PC-3 (cell line): Measurements from ENCODE around the gene COPS8. TPM values are rescaled to one million over a fixed set of nuclear protein-coding genes. Genes with fewer than 3 reads are reported as not detected.

Experiments
- ATAC-seq: fragments of 200-7000 bp; cut with Tn5 transposase; 2 replicates; pipeline ENCODE4 v1.9.1; 2020; ENCODE audit warnings: mild to moderate bottlenecking, moderate library complexity
- BruUV-seq: library from RNA; stranded (reverse); fragments of 400-500 nt; replicated peaks from 2 replicates; lab custom pipeline; 2021; lab: Mats Ljungman, UMichigan
- CTCF ChIA-PET: fragments of 300-600 bp; sonication (Branson Sonifier 250); formaldehyde crosslinking; loops from one replicate; lab custom pipeline; 2022; ENCODE audit warnings: antibody characterized with exemption; lab: Charles Lee
- POLR2A ChIA-PET: fragments of 300-600 bp; sonication (Branson Sonifier 250); formaldehyde crosslinking; loops from one replicate; lab custom pipeline; 2022; ENCODE audit warnings: antibody characterized with exemption; ENCODE audit not compliant: unreplicated experiment; lab: Charles Lee
- DNase-seq: peaks from one replicate; pipeline ENCODE4 v3.0.0-alpha.2; 2015
- H2AFZ ChIP-seq: fragments of 300-600 bp; sonication (generic); 2 replicates; pipeline ENCODE4 v1.6.0; 2016; ENCODE audit warnings: antibody characterized with exemption, low read length
- H3F3A ChIP-seq: fragments of 300-600 bp; sonication (generic); one replicate; pipeline ENCODE4 v1.6.0; 2017; ENCODE audit warnings: antibody characterized with exemption, low read length, control low read depth, mild to moderate bottlenecking; ENCODE audit not compliant: unreplicated experiment
- H3K27ac ChIP-seq: fragments of 300-600 bp; sonication (generic); 2 replicates; pipeline ENCODE4 v1.5.1; 2016; ENCODE audit warnings: mild to moderate bottlenecking, low read length
- H3K27me3 ChIP-seq: fragments of 300-600 bp; sonication (generic); 2 replicates; pipeline ENCODE4 v1.6.1; 2016; ENCODE audit warnings: low read length, mixed read lengths
- H3K36me3 ChIP-seq: fragments of 300-600 bp; sonication (generic); 2 replicates; pipeline ENCODE4 v1.6.1; 2016; ENCODE audit warnings: low read depth, mixed run types, low read length, mixed read lengths
- H3K4me1 ChIP-seq: fragments of 300-600 bp; sonication (generic); 2 replicates; pipeline ENCODE4 v1.5.1; 2016; ENCODE audit warnings: low read length; ENCODE audit not compliant: insufficient read depth
- H3K4me2 ChIP-seq: fragments of 300-600 bp; sonication (generic); 2 replicates; pipeline ENCODE4 v1.6.0; 2016; ENCODE audit warnings: low read length
- H3K4me3 ChIP-seq: fragments of 300-600 bp; sonication (generic); 2 replicates; pipeline ENCODE4 v1.5.1; 2016; ENCODE audit warnings: mild to moderate bottlenecking, low read length, mixed read lengths
- H3K79me2 ChIP-seq: fragments of 300-600 bp; sonication (generic); 2 replicates; pipeline ENCODE4 v1.6.1; 2017; ENCODE audit warnings: low read length, mixed read lengths
- H3K9ac ChIP-seq: fragments of 300-600 bp; sonication (generic); 2 replicates; pipeline ENCODE4 v1.6.0; 2016; ENCODE audit warnings: mild to moderate bottlenecking, low read length
- H3K9me2 ChIP-seq: fragments of 300-600 bp; sonication (generic); replicated peaks from 2 replicates; pipeline ENCODE4 v1.6.1; 2016; ENCODE audit warnings: mixed run types, low read length, mixed read lengths
- H3K9me3 ChIP-seq: fragments of 300-600 bp; sonication (generic); 2 replicates; pipeline ENCODE4 v1.6.1; 2016; ENCODE audit warnings: low read length, mixed read lengths
- H4K20me1 ChIP-seq: fragments of 300-600 bp; sonication (generic); 2 replicates; pipeline ENCODE4 v1.6.1; 2016; ENCODE audit warnings: low read length, mixed read lengths
- EZH2 ChIP-seq: fragments of 300-600 bp; sonication (generic); IDR thresholded peaks from one replicate; pipeline ENCODE4 v1.6.1; 2017; ENCODE audit warnings: antibody characterized with exemption, mild to moderate bottlenecking, low read length; ENCODE audit not compliant: unreplicated experiment
- EZH2phosphoT487 ChIP-seq: fragments of 300-600 bp; sonication (generic); IDR thresholded peaks from 2 replicates; pipeline ENCODE4 v1.6.1; 2018; ENCODE audit warnings: mild to moderate bottlenecking, antibody characterized with exemption, low read length, borderline replicate concordance
- intact Hi-C: fragments of 100-400 bp; cut with micrococcal nuclease; formaldehyde crosslinking; loops from 2 replicates; pipeline ENCODE4 v1.9.0; 2023
- total RNA-seq: library from RNA; depleted of rRNA; stranded (reverse); fragments of >200 nt; gene quantifications from 2 replicates; pipeline ENCODE4 v1.2.3, GENCODE V29; 2014
- TF ChIP-seq, protein P1 (sequence below): fragments of 300-600 bp; sonication (generic); conservative IDR thresholded peaks from 2 replicates; pipeline ENCODE4 v1.5.1; 2017; ENCODE audit warnings: antibody characterized with exemption, low read depth, mild to moderate bottlenecking, low read length

COPS8 gene
- total RNA-seq, 1 experiment from 2014 or later, result 109 TPM

DNA sequence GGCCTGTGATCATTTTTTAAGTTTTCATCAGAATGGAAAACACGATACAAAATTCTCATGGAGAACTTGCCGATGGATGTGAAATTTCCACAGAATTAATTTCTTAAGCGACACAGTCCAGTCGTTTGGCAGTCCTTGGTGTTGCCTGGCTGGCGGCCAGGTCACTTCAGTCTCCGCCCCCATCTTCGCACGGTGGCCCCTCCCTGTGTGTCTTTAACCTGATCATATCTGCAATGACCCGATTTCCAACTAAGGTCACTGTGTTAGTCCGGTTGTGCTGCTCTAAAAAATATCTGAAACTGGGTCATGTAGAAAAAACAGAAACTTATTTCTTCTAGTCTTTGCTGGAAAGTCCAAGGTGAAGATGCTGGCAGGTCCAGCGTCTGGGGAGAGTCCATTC is 44.5 kb upstream of the COPS8 start:
- Histone ChIP-seq H4K20me1 (no peaks in the 10 kb centered on the region), H2AFZ (no peak overlapping the region), H3F3A (no peaks in the 10 kb centered on the region), H3K9ac (no peak overlapping the region), H3K36me3 (no peaks in the 10 kb centered on the region), H3K4me2 (no peak overlapping the region), H3K4me1 (no peaks in the 10 kb centered on the region), H3K4me3 (no peak overlapping the region), H3K27me3 (no peaks in the 10 kb centered on the region), H3K9me3 (no peaks in the 10 kb centered on the region), H3K9me2 (no peaks in the 10 kb centered on the region), H3K27ac (no peak overlapping the region), H3K79me2 (no peaks in the 10 kb centered on the region)
- POLR2A ChIA-PET, result no interaction called here
- CTCF ChIA-PET, result no interaction called here
- no peak for DNase-seq
- intact Hi-C loops, result no loop called here
- no TSS peak for BruUV-seq
- no peak for TF ChIP-seq EZH2phosphoT487
- TF ChIP-seq, protein P1, sequence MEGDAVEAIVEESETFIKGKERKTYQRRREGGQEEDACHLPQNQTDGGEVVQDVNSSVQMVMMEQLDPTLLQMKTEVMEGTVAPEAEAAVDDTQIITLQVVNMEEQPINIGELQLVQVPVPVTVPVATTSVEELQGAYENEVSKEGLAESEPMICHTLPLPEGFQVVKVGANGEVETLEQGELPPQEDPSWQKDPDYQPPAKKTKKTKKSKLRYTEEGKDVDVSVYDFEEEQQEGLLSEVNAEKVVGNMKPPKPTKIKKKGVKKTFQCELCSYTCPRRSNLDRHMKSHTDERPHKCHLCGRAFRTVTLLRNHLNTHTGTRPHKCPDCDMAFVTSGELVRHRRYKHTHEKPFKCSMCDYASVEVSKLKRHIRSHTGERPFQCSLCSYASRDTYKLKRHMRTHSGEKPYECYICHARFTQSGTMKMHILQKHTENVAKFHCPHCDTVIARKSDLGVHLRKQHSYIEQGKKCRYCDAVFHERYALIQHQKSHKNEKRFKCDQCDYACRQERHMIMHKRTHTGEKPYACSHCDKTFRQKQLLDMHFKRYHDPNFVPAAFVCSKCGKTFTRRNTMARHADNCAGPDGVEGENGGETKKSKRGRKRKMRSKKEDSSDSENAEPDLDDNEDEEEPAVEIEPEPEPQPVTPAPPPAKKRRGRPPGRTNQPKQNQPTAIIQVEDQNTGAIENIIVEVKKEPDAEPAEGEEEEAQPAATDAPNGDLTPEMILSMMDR, result no peak
- no peak for TF ChIP-seq EZH2
- no peak for ATAC-seq

DNA sequence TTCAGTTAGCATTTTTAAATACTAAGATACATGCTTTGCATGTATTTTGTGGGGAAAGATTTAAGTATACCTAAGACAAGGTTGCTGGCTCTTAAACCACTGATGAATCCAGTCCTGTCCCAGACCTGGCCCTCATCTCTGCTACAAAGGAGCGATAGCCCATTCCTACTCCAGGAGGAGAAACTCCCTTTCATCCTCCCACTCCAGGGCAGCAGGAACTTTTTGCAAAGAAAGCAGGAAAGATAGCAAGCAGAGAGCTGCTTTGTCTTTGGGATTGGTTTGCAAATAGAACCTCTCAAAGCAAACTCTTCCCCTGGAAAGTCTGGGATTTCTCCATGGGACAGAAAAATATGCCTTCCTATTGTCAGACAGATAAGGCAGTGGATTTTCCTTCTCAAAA is 43.6 kb upstream of the COPS8 start:
- H3K4me3 ChIP-seq, result no peak overlapping the region
- no peaks in the 10 kb centered on the region for H3K4me1 ChIP-seq
- H3K27me3 ChIP-seq, result no peaks in the 10 kb centered on the region
- H3K9ac ChIP-seq, result no peak overlapping the region
- H2AFZ ChIP-seq, result no peak overlapping the region
- ATAC-seq, result no peak
- intact Hi-C loops, result no loop called here
- no peaks in the 10 kb centered on the region for H3K79me2 ChIP-seq
- no peaks in the 10 kb centered on the region for H3K9me2 ChIP-seq
- ChIA-PET CTCF (no interaction called here), POLR2A (no interaction called here)
- no peaks in the 10 kb centered on the region for H3K9me3 ChIP-seq
- BruUV-seq, result no TSS peak
- no peak overlapping the region for H3K27ac ChIP-seq
- H3F3A ChIP-seq, result no peaks in the 10 kb centered on the region
- H4K20me1 ChIP-seq, result no peaks in the 10 kb centered on the region
- no peak for DNase-seq
- no peak overlapping the region for H3K4me2 ChIP-seq
- TF ChIP-seq EZH2phosphoT487 (no peak), EZH2 (no peak)
- TF ChIP-seq, protein P1, result no peak
- H3K36me3 ChIP-seq, result no peaks in the 10 kb centered on the region

GRCh38 chr2:237043866-237044265 is 41.8 kb upstream of the COPS8 start:
- TF ChIP-seq, protein P1, result no peak
- TF ChIP-seq EZH2phosphoT487 (no peak), EZH2 (no peak)
- Histone ChIP-seq H3F3A (no peaks in the 10 kb centered on the region), H4K20me1 (no peaks in the 10 kb centered on the region), H3K4me1 (no peaks in the 10 kb centered on the region), H3K9me3 (peaks cover 6% of the 10 kb centered on the region), H3K27me3 (no peaks in the 10 kb centered on the region), H3K4me2 (no peak overlapping the region), H3K79me2 (no peaks in the 10 kb centered on the region), H3K36me3 (no peaks in the 10 kb centered on the region), H3K27ac (no peak overlapping the region), H3K9me2 (no peaks in the 10 kb centered on the region), H3K9ac (no peak overlapping the region), H2AFZ (no peak overlapping the region), H3K4me3 (no peak overlapping the region)
- ATAC-seq, result no peak
- POLR2A ChIA-PET, result interaction anchor here (0.6 kb wide), 1 partner anchor 11 kb away, joined by 4 read pairs; no protein-coding TSS in a partner anchor
- intact Hi-C loops, result no loop called here
- no peak for DNase-seq
- CTCF ChIA-PET, result no interaction called here
- BruUV-seq, result no TSS peak
